Retinal pigment epithelial cell (primary cell): ENCODE data around the gene FBP1.

Source experiments
- DNase-seq: peaks from one replicate; pipeline ENCODE4 v3.0.0-alpha.2; 2010; ENCODE audit warnings: low read depth
- H3K4me3 ChIP-seq: 2 replicates; pipeline ENCODE4 v1.5.1; 2011; ENCODE audit warnings: mild to moderate bottlenecking, low read length, control low read depth, moderate library complexity
- TF ChIP-seq, protein P1 (sequence below): conservative IDR thresholded peaks from 2 replicates; pipeline ENCODE4 v1.5.1; 2011; ENCODE audit warnings: low read depth, low read length, control low read depth, inconsistent platforms

Gene FBP1

DNA sequence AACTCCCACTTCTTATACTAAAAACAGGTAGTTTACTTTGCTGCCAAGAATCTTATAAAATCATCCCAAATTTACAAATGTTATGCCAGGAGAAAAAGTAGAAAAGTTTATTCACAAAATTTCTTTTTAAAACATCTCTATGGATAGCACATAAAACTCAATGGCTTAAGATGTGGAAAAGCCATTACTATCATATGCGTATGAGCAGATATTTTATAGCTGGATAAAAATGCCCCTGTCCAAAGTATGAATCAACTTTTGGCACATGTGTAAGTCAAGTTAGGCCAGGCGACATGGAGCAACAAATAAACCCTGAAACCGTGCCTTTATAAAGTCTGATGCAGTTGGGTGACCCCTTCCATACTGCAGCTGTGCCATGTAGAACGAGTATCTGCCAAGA is 38.6 kb upstream of the FBP1 start:
- TF ChIP-seq, protein P1, sequence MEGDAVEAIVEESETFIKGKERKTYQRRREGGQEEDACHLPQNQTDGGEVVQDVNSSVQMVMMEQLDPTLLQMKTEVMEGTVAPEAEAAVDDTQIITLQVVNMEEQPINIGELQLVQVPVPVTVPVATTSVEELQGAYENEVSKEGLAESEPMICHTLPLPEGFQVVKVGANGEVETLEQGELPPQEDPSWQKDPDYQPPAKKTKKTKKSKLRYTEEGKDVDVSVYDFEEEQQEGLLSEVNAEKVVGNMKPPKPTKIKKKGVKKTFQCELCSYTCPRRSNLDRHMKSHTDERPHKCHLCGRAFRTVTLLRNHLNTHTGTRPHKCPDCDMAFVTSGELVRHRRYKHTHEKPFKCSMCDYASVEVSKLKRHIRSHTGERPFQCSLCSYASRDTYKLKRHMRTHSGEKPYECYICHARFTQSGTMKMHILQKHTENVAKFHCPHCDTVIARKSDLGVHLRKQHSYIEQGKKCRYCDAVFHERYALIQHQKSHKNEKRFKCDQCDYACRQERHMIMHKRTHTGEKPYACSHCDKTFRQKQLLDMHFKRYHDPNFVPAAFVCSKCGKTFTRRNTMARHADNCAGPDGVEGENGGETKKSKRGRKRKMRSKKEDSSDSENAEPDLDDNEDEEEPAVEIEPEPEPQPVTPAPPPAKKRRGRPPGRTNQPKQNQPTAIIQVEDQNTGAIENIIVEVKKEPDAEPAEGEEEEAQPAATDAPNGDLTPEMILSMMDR, result no peak

DNA sequence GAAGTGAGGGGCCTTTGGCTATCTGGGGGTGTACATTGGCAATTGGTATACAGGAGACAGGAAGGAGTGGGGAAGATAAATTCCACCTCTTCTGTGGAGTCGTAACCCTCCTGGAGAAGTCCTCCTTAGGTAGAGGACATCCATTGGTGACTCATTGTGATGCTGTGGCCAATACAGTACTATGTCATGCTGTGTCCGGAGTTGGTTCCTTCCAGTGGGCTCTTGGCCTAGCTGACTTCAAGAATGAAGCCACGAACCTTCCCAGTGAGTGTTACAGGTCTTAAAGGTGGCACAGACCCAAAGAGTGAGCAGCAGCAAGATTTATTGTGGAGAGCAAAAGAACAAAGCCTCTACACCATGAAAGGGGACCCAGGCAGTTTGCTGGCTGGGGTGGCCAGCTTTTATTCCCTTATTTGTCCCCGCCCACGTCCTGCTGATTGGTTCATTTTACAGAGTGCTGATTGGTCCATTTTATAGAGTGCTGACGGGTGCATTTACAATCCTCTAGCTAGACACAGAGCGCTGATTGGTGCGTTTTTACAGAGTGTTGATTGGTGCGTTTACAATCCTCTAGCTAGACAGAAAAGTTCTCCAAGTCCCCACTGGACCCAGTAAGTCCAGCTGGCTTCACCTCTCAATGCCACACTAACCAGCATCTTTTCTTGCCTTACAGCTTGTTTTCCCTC is 37.3 kb upstream of the FBP1 start:
- no peak overlapping the region for H3K4me3 ChIP-seq
- no peak for DNase-seq
- TF ChIP-seq, protein P1, result no peak

More for the DNA sequence above, 38.6 kb upstream of the FBP1 start:
- no peak overlapping the region for H3K4me3 ChIP-seq
- DNase-seq, result no peak

DNA sequence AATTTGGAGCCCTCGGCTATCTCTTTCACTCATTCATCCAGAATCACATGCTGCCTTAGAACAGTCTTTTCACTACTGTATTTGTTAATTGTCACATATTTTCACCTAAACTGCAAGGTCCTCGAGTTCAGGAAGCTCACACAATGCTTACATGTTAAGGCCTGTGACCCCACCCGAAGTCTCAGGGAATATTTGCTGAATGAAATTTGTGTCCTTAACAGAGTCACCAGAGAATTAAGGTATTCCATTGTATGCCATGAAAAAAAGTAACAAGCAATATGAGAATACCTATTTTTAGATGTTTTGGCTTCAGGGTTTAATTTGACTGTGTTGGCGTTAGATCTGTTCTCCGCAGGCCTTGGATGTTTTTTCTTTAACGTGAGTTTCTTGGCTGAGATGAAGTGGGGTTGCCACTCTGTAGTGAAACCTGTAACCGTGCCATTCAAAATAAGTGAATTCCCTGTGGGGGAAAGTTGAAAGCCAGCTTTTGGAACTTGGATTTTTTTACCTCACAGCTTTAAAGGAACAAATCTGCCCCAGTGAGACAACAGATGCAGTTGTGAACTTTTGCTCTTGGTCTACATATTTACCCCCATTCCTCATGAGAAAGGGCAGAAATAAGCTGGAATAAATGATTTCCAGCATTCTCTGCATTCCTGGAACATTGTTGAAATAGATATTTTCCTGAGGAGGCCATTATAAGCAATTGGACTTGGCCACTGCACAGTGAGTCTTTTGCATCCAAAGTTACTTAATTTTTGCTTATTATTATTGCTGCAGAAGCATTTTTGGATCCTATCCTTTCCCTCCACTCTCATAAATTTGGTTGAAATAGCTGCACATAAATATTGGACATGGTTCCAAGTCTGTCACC is 35.9 kb upstream of the FBP1 start:
- TF ChIP-seq, protein P1, result no peak
- peak; percentile 66 for DNase-seq
- no peak overlapping the region for H3K4me3 ChIP-seq

DNA sequence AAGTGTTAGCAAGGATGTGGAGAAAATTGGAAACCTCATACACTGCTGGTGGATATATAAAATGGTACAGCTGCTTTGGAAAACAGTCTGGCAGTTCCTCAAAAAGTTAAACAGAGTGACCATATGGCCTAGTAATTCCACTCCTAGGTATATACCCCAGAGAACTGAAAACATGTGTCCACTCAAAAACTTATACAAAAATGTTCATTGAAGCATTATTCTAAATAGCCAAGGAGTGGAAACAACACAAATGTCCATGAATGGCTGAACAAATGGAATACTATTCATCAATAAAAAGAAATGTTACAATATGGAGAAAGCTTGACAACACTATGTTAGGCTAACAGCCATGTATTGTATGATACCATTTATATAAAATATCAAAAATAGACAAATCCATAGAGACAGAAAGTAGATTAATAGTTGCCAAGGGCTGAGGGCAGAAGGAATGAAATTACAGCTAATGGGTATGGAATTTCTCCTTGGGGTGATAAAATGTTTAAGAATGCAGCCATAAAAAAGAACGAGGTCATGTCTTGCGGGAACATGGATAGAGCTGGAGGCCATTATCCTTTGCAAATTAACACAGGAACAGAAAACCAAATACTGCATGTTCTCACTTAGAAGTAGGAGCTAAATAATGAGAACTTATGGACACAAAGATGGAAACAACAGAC is 33.6 kb upstream of the FBP1 start:
- H3K4me3 ChIP-seq, result no peak overlapping the region
- TF ChIP-seq, protein P1, result no peak
- DNase-seq, result peak; percentile 59

DNA sequence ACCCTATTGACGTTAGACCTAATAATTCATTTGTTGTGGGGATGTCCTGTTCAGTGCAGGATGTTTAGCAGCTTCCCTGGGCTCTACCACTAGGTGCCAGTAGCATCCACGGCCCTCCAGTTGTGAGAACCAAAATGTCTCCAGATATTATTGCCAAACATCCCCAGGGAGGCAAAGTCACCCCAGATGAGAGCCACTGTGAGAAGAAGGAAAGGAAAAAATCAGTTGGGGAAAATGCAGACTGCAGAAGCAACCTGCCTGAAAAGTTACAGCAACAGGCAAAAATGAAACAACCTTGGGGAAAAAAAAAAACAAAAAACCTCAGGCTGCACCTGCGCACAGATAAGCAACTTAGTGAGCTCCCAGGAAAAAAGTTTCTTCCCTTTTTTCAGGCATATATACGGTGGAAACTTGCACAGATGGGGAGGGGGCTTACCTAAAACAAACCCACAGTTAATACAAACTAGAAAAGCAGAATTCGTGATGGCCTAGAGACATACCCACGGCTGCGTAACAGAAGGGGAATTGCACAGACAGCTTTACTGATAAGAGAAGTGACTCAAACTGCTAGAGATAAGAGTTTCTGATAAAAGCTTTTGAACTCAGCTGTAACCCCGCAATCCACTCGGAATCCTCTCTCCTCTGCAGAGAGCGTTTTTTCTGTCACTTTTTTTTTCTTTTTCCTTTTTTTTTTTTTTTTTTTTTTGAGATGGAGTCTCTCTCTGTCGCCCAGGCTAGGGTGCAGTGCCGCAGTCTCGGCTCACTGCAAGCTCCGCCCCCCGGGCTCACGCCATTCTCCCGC is 29.8 kb upstream of the FBP1 start:
- H3K4me3 ChIP-seq, result no peak overlapping the region
- no peak for DNase-seq
- TF ChIP-seq, protein P1, result peak; percentile 99

DNA sequence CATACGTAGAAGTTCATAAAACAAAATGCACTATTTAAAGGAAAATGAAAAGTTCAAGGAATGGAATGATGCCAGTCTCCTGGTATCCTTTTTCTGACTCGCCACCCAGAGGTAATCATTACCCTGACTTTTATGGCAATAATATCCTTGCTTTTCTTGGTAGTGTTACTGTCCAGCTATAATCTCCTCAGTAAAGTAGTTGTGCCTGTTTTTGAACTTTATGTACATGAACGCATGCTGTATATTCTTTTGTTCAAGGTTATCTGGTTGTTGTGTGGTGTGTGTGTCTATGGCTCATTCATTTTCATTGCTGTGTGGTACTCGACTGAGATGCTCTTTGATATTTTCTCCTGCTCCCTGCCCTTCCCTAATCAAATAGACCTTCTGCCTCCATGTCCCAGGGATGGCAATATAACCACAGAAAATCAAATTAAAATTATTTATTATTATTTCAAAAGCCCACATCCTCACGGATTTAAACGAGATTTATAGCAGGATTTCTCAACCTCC is 29.2 kb upstream of the FBP1 start:
- H3K4me3 ChIP-seq, result no peak overlapping the region
- TF ChIP-seq, protein P1, result no peak
- no peak for DNase-seq
